Osteocyte (in vitro differentiated cells): ENCODE data around the gene SLC35F3. TPM values are rescaled to one million over a fixed set of nuclear protein-coding genes. Genes with fewer than 3 reads are reported as not detected.

Experiments
- DNase-seq: peaks from one replicate; pipeline ENCODE4 v3.0.0; 2021; ENCODE audit warnings: mixed read lengths; ENCODE audit not compliant: unreplicated experiment; ENCODE audit errors: extremely low spot score
- H3K27ac Mint-ChIP-seq: one replicate; pipeline ENCODE4 v1.8.0; 2021; ENCODE audit warnings: mild to moderate bottlenecking, mixed read lengths; ENCODE audit not compliant: unreplicated experiment
- H3K27me3 Mint-ChIP-seq: one replicate; pipeline ENCODE4 v1.8.0; 2021; ENCODE audit warnings: mixed read lengths; ENCODE audit not compliant: unreplicated experiment
- H3K36me3 Mint-ChIP-seq: one replicate; pipeline ENCODE4 v1.8.0; 2021; ENCODE audit warnings: mixed read lengths; ENCODE audit not compliant: unreplicated experiment
- H3K4me1 Mint-ChIP-seq: one replicate; pipeline ENCODE4 v1.8.0; 2021; ENCODE audit warnings: mixed read lengths; ENCODE audit not compliant: unreplicated experiment
- H3K4me3 Mint-ChIP-seq: one replicate; pipeline ENCODE4 v1.8.0; 2021; ENCODE audit warnings: mild to moderate bottlenecking, moderate library complexity, mixed read lengths; ENCODE audit not compliant: unreplicated experiment
- H3K9me3 Mint-ChIP-seq: one replicate; pipeline ENCODE4 v1.8.0; 2021; ENCODE audit warnings: mixed read lengths; ENCODE audit not compliant: unreplicated experiment
- CTCF ChIP-seq: fragments of 200-600 bp; sonication (generic); IDR thresholded peaks from 2 replicates; pipeline ENCODE4 v1.5.0; 2021; ENCODE audit warnings: antibody characterized with exemption, mild to moderate bottlenecking, moderate library complexity
- total RNA-seq: library from RNA; stranded (reverse); gene quantifications from 2 replicates; pipeline ENCODE4 v1.2.1, GENCODE V29; 2021

The SLC35F3 gene
- total RNA-seq, 1 donor from 2014 or later: not detected

- no peak for DNase-seq
- no peak overlapping the region for H3K27ac Mint-ChIP-seq
- no peak for TF ChIP-seq CTCF
- H3K4me3 Mint-ChIP-seq: no peak overlapping the region
- no peaks in the 10 kb centered on the region for H3K4me1 Mint-ChIP-seq
- peaks cover 17% of the 10 kb centered on the region for H3K9me3 Mint-ChIP-seq
- no peaks in the 10 kb centered on the region for H3K27me3 Mint-ChIP-seq
- H3K36me3 Mint-ChIP-seq: no peaks in the 10 kb centered on the region
Observed at GRCh38 chr1:234047123-234047522, 142.6 kb downstream of the SLC35F3 start.

- DNase-seq: no peak
- Mint-ChIP-seq H3K36me3 (no peaks in the 10 kb centered on the region), H3K27me3 (no peaks in the 10 kb centered on the region), H3K27ac (no peak overlapping the region), H3K4me3 (no peak overlapping the region), H3K9me3 (peaks cover 12% of the 10 kb centered on the region), H3K4me1 (no peaks in the 10 kb centered on the region)
- TF ChIP-seq CTCF: no peak
Observed at GRCh38 chr1:234062166-234062565, 157.7 kb downstream of the SLC35F3 start.

- H3K4me1 Mint-ChIP-seq: no peaks in the 10 kb centered on the region
- peak; percentile 88 for DNase-seq
- peak; percentile 70 for TF ChIP-seq CTCF
Observed at GRCh38 chr1:234065794-234066447, 161.4 kb downstream of the SLC35F3 start.

GRCh38 chr1:234067581-234068337, 163.3 kb downstream of the SLC35F3 start:
- Mint-ChIP-seq H3K27ac (no peak overlapping the region), H3K9me3 (no peaks in the 10 kb centered on the region), H3K4me3 (no peak overlapping the region), H3K27me3 (no peaks in the 10 kb centered on the region), H3K4me1 (no peaks in the 10 kb centered on the region), H3K36me3 (no peaks in the 10 kb centered on the region)
- TF ChIP-seq CTCF: no peak
- no peak for DNase-seq

More at GRCh38 chr1:234065794-234066447, 161.4 kb downstream of the SLC35F3 start:
- no peaks in the 10 kb centered on the region for H3K27me3 Mint-ChIP-seq
- H3K4me3 Mint-ChIP-seq: no peak overlapping the region
- H3K9me3 Mint-ChIP-seq: peaks cover 8% of the 10 kb centered on the region
- no peaks in the 10 kb centered on the region for H3K36me3 Mint-ChIP-seq
- H3K27ac Mint-ChIP-seq: no peak overlapping the region

GRCh38 chr1:234069760-234070159, 165.3 kb downstream of the SLC35F3 start:
- Mint-ChIP-seq H3K4me3 (no peak overlapping the region), H3K36me3 (no peaks in the 10 kb centered on the region), H3K27ac (no peak overlapping the region), H3K4me1 (no peaks in the 10 kb centered on the region), H3K27me3 (no peaks in the 10 kb centered on the region), H3K9me3 (no peaks in the 10 kb centered on the region)
- DNase-seq: no peak
- no peak for TF ChIP-seq CTCF
